Loucy (cell line): ENCODE data around the gene ZW10.

ENCODE experiments used
- EZH2phosphoT487 ChIP-seq: fragments of 200-600 bp; IDR thresholded peaks from 2 replicates; pipeline ENCODE4 v1.6.1; 2018; ENCODE audit warnings: antibody characterized with exemption, mild to moderate bottlenecking, moderate library complexity, borderline replicate concordance
- TF ChIP-seq, protein P1 (sequence below): fragments of 200-600 bp; sonication (generic); conservative IDR thresholded peaks from 2 replicates; pipeline ENCODE4 v1.5.1; 2014; ENCODE audit warnings: mild to moderate bottlenecking, antibody characterized with exemption, low read length

GRCh38 chr11:113684496-113684895, 89.0 kb downstream of the ZW10 start:
- TF ChIP-seq, protein P1, sequence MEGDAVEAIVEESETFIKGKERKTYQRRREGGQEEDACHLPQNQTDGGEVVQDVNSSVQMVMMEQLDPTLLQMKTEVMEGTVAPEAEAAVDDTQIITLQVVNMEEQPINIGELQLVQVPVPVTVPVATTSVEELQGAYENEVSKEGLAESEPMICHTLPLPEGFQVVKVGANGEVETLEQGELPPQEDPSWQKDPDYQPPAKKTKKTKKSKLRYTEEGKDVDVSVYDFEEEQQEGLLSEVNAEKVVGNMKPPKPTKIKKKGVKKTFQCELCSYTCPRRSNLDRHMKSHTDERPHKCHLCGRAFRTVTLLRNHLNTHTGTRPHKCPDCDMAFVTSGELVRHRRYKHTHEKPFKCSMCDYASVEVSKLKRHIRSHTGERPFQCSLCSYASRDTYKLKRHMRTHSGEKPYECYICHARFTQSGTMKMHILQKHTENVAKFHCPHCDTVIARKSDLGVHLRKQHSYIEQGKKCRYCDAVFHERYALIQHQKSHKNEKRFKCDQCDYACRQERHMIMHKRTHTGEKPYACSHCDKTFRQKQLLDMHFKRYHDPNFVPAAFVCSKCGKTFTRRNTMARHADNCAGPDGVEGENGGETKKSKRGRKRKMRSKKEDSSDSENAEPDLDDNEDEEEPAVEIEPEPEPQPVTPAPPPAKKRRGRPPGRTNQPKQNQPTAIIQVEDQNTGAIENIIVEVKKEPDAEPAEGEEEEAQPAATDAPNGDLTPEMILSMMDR: no peak
- TF ChIP-seq EZH2phosphoT487: no peak
